GOT3 (cell line): ENCODE data around the gene OR5D18.
"Not testable (repeated sequence)": the region's sequence is repeated elsewhere in the genome, so short reads cannot be mapped to it uniquely, and the experiment has no call there.

ENCODE experiments used
- DNase-seq: peaks from one replicate; lab custom pipeline; 2025; ENCODE audit warnings: mixed read lengths; lab: John Stamatoyannopoulos, UW

The OR5D18 gene

DNA sequence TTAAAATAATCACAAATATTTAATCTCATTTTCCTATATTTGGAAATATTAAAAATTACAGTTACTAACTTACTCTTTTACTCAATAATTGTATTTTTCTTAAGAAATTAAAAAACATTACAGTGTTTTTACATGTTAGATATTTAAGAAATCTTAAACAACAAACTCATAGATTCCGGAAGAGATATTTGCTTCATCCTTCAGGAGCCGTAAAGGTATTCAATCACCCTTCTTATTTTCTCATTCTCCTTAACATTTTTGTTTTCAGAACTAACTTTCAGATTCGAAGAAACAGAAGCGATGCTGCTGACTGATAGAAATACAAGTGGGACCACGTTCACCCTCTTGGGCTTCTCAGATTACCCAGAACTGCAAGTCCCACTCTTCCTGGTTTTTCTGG lies at the start of gene OR5D18:
Gene OR5D18 (plus strand): TSS at position 301 of the 400 bp plus-strand sequence. CDS start 0 bp downstream, at position 301.
- DNase-seq, result no peak

DNA sequence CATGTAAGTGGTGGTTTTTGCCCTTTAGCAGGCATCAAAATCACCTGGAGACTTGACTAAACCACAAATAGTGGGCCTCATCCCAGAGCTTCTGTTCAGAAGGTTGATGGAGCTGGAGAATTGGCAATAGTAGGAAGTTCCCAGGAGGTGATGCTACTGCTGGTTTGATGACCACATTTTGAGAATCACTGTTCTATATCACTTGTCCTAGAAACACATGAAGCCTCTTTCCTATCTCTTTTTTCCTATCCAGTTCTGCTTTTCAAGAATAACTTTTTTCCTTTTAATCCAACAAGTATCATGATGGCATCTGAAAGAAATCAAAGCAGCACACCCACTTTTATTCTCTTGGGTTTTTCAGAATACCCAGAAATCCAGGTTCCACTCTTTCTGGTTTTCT lies 46.3 kb upstream of the OR5D18 start, which contains the start of gene OR5D13:
Gene OR5D13 (plus strand): TSS at position 301 of the 400 bp plus-strand sequence. CDS start 0 bp downstream, at position 301.
- DNase-seq, result no peak

DNA sequence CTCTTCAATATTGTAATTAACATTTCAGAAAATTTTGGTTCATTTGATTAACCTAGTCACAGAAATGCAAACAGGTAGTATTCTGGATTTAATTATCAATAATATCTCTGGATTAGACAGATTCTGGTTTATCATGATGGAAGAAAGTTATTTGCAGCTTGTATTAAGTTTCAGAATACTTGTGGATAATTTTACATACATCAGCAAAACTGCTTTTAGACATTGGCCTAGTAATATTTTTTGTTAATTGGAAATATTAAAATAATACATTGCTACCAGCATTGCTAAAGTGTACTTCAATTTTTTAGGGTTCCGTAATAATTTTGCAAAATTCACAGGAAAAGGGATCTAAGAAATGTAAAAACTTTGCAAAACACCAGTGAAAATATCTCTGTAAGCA lies 27.8 kb upstream of the OR5D18 start:
- DNase-seq, result no peak

DNA sequence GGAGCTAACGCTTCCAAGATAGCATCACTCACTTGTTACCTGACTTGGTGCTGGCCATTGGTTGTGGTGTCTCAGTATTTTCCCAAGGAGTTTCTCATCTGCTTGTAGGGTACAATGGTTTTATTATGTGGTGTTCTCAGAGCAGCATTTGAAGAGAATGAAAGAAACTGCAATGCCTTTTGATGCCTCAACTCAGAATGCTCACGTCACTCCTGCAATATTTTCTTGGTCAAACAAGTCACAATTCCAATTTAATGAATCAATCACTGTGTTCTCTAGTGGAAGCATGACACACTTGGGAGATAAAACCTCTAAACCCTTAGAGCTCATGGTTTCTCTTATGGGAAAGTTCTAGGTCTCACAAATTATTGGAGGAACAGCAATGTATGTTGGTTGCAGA lies 26.1 kb upstream of the OR5D18 start:
- DNase-seq, result no peak

DNA sequence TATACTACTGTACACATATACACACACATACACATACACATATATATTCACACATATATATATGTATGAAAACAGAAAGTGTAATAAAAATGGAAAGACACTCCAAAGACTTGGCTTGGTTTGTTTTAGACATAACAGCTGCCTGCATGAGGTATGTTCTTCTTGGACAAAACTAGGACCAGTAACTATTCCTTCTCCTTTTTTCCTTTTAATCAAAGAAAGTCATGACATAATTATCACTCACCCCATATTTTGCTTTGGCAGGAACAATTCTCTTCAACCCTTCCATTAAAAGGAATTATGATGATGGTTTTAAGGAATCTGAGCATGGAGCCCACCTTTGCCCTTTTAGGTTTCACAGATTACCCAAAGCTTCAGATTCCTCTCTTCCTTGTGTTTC lies 24.2 kb upstream of the OR5D18 start, which contains the start of gene OR5D14:
Gene OR5D14 (plus strand): TSS at position 301 of the 400 bp plus-strand sequence. CDS start 0 bp downstream, at position 301.
- no peak for DNase-seq

DNA sequence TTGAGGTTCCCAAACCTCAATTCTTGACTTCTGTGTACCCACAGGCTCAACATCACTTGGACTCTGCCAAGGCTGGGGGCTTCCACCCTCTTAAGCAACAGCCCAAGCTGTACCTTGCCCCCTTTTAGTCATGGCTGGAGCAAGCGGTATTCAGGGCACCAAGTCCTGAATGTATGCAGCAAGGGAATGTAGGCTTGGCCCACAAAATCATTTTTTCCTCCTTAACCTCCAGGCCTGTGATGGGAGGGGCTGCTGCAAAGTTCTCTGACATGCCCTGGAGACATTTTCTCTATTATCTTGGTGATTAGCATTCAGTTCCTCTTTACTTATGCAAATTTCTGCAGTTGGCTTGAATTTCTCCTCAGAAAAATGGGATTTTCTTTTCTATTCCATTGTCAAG lies 13.2 kb upstream of the OR5D18 start:
- DNase-seq, result no peak

DNA sequence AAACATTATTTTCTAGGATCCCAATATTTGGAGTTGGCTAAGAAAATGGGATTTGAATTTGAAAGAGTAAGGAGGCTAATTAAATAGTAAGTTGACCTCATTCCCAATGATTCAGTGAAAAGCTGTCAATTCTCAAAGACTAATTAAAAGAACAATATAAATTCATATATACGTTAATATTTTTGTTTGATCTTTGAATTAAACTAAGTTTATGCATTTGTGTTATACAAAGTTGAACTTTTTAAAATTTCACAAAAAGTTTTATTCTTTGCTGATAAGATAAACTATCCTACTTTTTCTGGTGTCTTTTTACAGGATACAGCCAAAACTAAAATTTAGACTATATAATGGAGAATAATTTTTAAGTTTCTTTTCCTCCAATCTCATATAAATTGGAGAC lies 8.4 kb upstream of the OR5D18 start, which contains the start of gene OR5L1:
Gene OR5L1 (plus strand): TSS at position 301 of the 400 bp plus-strand sequence. CDS start 100 bp downstream, outside the sequence.
- DNase-seq, result no peak

DNA sequence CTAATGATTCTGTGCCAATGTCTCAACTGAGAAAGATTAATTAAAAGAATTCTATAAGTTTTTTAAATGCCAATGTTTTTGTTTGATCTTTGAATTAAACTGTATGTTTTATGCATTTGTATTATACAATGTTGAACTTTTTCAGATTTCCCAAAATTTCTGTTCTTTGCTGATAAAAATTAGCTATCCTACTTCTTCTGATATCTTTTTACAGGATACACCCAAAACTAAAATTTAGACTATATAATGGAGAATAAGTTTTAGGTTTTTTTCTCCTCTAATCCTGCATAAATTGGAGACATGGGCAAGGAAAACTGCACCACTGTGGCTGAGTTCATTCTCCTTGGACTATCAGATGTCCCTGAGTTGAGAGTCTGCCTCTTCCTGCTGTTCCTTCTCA lies 7.5 kb downstream of the OR5D18 start, which contains the start of gene OR5L2:
Gene OR5L2 (plus strand): TSS at position 301 of the 400 bp plus-strand sequence. CDS start 0 bp downstream, at position 301.
- DNase-seq, result no peak

DNA sequence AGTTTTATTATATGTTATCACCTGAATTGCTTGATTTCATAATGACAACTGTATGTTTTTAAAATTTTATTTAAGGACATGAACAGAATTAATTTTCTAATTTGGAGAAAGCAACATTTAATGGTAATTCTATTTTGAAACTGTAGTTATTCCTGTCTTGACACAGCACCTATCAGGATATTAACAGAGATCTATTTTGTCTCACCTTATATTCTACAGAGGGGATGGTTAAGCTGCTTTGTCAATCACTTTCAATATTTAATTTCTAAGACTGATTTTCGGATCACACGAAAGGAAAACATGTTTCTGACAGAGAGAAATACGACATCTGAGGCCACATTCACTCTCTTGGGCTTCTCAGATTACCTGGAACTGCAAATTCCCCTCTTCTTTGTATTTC lies 19.0 kb downstream of the OR5D18 start, which contains the start of gene OR5D16:
Gene OR5D16 (plus strand): TSS at position 301 of the 400 bp plus-strand sequence. CDS start 0 bp downstream, at position 301.
- DNase-seq, result no peak

DNA sequence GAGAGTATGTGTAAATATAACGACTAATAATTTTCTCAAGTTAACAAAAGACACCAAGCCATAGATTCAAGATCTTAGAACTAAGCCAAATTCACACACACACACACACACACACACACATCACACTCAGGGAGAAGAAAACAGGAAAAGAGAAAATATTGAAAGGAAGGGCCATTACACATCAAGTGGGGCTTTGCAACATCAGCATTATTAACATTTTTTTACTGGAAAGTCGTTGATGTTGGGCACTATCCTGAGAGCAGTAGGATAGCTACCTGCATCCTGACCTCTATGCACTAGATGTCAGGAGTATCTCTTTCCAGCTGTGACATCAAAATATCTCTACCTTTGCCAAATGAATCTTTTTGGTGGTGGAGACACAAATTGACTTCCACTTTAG lies 28.0 kb downstream of the OR5D18 start:
- DNase-seq, result no peak

DNA sequence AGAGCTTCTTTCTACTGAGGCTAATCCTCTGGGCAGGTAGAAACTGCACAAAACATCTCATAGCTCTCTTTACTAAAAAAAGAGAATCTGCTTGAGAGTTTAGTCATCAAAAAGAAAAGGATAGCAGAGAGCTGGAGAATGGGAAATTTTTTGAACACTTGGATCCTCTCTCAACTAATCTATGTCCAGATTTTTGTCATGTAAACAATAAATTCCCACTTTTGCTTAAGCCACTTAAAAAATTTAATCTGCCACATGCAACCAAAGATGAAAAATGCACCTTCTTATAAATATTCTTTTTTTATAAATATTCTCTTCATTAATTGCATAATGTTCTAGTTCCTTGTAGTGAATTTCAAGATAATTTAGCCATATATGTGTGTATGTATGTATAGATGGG lies 29.6 kb downstream of the OR5D18 start:
- no peak for DNase-seq

DNA sequence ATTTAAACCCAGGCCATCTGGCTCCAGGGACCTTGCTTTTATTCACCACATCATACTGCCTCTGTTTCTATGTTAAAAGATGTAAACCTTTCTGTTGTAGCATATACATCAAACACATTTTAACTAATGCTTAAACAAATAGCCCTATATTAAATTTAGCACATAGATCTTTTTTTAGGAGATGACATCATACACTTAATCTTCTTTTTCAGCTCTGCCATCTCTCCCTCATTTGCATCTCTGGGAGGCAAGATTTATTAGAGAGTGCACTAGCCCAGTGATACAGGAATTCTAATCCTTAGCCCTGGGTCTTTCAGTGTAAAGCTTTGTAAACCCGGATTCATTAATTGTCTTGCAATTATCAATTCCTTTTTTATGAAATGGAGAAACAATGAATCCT lies 32.7 kb downstream of the OR5D18 start:
- no peak for DNase-seq

DNA sequence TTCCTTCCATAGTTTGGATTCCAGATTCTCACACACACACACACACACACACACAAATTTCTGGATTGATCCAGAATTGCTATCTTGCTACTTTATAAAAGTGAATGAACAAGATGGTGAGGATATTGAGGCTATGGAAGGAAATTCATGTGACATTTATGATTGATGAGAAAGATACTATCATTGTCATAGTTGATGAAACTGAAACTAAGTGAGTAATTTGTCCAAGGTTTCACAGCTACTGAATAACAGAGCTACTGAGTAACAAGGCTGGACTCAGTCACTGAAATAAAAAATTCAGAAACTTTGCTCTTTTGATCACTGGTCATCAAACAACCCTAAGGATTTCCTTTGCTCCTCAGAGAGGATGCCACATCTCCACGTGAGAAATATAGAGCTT lies 35.3 kb downstream of the OR5D18 start:
- no peak for DNase-seq

DNA sequence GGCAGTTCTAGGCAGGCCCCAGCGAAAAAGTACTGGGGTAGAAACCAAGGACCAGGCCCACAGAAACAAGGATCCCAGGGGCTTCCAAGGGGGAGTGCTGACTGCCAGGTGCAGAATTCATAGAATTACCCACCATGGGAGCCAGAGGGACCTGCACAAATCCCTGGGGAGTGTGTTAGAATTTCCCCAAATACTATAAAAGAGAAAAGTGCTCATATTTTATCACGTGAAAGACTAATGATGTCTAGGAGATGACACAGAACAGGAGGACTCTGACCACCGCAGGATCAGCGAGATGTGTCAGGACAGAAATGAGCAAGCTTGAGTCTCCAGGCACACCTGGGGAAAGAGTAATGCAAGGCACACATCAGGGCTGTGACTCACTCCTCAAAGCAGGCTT lies 47.9 kb downstream of the OR5D18 start:
- not testable (repeated sequence) for DNase-seq
